GM21576 (cell line): ENCODE results near the gene VPS72.

Source experiments
- ATAC-seq: cut with Tn5 transposase; IDR thresholded peaks from one replicate; pipeline ENCODE4 v1.9.1; 2021; ENCODE audit warnings: mild to moderate bottlenecking, moderate library complexity; ENCODE audit not compliant: unreplicated experiment

VPS72 gene

DNA sequence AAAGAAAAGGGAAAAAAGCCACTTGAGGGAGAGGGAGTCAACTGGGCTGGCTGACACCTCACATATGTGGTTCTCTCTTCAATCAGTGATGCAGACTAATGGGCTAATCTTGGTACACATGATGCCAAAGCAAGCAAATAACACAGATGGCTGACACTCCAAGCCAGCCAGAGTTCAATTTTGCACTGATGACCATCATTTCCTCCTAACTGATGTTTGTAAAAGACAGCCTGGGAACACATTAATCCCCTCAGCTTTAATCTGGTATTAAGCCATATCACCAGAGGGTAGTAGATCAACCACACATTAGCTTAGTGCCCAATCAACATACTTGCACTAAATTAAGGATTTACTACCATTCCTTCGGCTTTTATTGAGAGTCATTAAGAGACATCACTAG, 2.8 kb downstream of the VPS72 start:
- ATAC-seq: no peak

DNA sequence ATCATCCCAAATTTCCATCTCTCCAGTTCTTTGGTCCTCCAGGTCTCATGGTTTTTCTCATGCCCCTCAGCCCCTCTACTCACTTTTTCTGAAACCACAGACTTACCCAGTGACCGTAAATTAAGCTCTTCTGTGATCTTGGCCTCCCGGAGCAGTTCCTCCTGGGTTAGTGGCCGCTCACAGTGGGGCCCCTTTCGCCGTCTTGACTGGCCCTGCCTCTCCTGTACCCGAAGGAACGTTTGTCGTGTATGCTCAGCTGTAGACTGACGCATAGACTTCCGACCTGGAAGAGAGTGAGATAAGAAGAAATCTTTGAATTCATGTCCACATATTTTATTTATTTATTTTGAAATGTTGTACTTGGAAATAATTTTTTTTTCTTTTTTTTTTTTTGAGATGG, 5.8 kb downstream of the VPS72 start:
- ATAC-seq: no peak

DNA sequence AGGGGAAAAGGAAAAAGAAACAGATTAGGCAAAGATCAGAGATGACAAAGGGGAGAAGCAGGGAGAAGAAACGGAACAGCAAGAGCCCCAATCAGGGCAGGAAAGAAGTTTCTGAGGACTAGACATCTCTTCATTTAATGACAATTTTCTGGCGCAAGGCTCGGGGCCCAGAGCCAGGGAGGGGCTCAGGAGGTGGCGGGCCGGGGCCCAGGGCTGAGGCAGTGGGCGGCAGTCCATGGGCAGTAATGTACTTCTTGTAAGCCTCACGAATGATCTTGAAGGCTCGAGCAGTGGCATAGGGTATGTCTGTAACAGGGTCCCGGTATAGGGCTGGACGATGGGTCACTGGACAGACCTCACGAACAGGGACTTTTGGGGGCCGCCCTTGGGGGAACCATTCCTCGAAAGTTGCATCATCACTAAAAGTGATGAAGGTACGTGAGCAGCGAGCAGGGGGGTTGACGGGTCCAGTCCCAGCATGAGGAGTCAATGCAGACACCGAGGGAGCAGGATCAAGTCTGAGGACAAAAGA, 13.4 kb downstream of the VPS72 start:
- no peak for ATAC-seq

GRCh38 chr1:151175863-151176262, 14.1 kb downstream of the VPS72 start, which contains the start of gene TMOD4:
Gene TMOD4 (minus strand): TSS chr1:151175981. CDS start chr1:151174875, 1,106 bp downstream.
- no peak for ATAC-seq

- ATAC-seq: no peak
Measured at GRCh38 chr1:151175041-151175741, 14.8 kb downstream of the VPS72 start.

GRCh38 chr1:151171190-151171589, 18.8 kb downstream of the VPS72 start:
- ATAC-seq: no peak

DNA sequence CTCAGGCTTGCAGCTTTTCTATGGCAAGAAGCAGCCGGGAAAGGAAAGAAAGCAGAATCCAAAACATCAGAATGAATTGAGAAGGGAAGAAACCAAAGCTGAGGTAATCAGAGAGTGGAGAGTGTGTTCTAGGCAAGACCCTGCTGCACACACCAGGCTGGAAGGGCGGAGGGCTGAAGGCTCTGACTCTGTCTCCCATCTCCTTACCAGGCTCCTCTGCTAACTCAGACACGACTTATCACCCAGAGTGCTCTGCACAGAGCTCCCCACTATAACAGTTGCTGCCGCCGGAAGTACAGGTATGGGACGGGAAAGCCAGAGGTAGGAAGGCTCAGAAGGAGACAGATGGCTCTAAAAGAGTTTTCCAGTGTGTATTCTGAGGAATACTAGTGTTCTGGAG, 22.9 kb downstream of the VPS72 start:
- ATAC-seq: no peak

DNA sequence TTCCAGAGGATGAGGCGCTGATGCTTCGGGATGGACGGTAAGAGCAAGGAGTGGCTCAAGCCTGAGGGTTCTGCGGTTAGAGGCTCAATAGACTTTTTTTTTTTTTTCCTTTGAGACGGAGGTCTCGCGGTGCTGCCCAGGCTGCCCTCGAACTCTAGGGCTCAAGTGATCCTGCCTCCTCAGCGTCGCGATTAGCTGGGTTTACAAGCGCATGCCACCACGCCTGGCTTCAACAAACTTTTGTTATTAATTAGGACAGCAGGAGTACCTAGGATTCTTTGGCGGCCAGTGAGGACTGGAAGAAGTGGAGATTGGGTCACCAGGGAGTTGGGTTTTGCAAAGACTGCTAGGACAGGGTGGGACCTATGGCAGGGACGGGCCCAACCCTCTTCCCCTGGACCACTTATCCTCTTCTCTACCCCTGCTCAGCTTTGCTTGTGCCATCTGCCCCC, 23.5 kb downstream of the VPS72 start:
- ATAC-seq: no peak

- ATAC-seq: peak; percentile 81
Measured at GRCh38 chr1:151165738-151166504, 24.1 kb downstream of the VPS72 start, which contains the start of the genes LYSMD1 and SCNM1. Gene LYSMD1 (minus strand): TSS chr1:151165902. CDS start chr1:151165258, 644 bp downstream. Gene SCNM1 (plus strand): TSS chr1:151166144. CDS start chr1:151166153, 9 bp downstream.

- ATAC-seq: no peak
Measured at GRCh38 chr1:151165281-151165737, 24.7 kb downstream of the VPS72 start.

DNA sequence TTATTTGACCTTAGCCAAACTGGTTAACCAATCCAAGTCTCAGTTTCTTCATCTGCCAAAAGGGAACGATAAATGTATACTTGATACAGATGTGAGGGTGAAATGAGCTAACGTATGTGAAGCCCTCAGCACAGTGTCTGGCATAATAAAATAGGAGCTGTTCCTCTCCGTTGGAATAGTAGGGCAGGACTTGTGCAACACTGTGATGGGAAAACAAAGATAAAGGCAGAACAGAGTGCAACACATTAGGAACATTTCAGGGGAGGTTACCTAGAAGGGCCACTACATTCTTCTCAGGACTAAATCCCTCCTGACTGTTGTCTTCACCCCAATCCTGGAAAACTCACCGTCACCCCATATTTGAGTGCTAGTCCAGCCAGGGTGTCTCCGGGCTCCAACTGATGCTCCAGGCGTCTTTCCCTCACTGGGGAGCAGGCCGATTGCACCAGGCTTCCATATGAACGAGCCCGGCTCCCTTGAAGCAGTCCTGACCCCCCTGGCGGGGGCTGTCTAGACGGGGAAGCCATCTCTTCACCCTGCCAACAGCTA, 25.2 kb downstream of the VPS72 start:
- ATAC-seq: no peak

- ATAC-seq: no peak
Measured at GRCh38 chr1:151159373-151159772, 30.6 kb downstream of the VPS72 start.

GRCh38 chr1:151158751-151159251, 31.2 kb downstream of the VPS72 start:
- no peak for ATAC-seq

DNA sequence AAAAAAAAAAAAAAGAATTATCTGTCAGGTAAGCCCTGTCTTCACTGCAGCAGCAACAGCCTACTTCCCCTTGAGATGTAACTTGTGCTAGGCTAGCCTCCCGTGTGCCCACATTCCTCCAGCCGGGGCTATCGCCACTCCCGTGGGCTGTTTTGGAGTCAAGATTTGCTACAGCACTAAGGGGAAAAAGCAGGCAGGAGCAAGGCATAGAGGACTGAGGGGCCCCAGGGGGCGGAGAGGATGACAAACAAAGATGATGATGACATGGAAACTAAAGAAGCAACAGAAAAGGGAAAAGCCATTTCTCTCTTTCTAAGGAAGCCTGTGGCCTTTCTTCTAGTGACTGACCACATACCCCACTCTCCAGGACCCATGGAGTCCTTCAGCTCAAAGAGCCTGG, 31.7 kb downstream of the VPS72 start:
- no peak for ATAC-seq

DNA sequence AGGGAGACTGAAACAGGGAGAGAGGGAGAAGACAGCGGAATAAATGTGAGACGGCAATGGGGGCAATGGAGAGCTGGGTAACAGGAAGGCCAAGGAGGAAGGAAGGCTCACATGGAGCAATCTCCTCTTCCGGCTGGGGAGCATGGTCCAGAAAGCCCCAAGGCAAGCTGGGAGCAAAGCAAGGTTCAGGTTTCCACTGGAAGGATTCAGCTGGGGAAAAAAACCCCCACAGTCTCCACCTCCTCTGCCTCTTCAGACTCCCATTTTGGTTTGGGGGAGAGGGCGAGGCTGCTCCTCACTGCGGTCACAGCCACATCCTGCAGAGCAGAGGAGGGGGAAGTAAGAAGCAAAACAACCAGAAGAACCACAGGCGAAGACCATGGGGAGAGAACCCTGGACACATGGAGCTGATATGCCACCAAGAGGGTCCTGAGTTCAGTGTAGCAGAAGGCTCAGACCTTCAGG, 32.9 kb downstream of the VPS72 start:
- ATAC-seq: no peak

DNA sequence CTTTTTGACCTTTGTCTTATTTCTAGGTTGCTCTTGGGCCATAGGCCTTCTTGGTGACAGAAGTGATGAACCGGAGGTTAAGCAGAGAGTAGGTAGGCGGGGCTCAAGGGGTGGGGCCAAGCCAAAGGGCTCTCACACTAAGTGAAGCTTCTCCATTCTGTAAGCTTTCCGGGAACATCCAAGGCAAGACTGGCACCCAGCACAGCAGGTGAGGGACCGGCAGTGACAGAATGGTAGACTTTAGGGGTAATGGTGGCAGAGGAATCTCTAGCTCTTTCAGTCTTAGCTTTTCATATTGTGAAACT, 33.5 kb downstream of the VPS72 start, which contains the start of gene TNFAIP8L2:
Gene TNFAIP8L2, plus strand, starts transcription at position 135 of the 305 bp plus-strand sequence. CDS start 2,049 bp downstream, outside the sequence.
- peak; percentile 73 for ATAC-seq

DNA sequence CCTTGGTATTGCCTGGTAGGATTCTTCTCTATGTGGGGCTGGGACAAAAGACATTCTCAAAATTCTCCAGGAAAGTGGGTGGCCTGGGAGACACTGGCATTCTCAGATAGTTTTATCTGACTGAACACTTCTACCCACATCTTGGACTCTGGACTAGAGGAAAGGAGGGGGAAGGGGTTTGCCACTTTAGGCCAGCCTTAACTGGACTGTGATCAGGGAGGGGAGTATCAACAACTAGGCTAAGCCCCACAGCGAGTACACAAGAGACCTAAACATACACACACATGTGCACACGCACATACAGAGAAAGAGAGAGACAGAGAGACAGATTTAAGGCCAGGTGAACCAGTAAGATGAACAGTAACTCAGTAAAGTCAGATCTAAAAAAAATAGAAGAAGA, 42.3 kb downstream of the VPS72 start:
- ATAC-seq: no peak

- no peak for ATAC-seq
Measured at GRCh38 chr1:151147132-151147503, 42.9 kb downstream of the VPS72 start.

DNA sequence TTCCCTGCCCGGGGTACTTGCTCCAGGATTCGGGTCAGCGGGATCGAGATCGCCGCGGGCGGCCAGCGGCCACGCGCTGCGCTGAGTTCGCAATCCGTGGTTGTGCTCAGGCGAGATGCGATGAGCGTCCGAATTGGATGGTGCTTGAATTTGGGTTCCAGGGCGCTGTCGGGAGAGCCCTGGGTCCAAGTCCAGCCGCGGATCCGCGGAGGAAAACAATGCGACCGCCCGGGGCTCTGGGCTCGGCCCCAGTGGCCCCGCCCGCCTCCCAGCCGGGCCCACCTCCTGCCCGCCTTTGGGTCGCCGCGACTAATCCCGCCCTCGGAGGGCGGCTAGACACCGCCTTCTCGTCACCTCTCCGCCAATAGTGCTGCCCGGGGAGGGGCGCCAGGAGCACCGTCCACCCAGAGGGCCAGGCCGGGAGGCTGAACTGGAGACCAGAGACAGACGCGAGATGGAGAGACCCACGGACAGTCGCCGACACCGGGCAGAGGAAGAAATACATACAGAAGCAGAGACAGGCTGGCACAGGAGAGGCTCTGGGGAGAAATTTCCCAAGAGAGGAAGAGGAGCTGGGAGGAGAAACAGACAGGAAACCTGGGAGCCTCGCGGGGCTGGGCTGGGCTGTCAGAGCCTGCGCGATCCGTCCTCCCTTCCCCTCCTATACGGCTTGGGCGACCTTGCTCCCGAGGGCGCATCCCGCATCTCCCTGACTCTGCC, 43.4 kb downstream of the VPS72 start, which contains the start of gene SEMA6C:
Gene SEMA6C, minus strand, starts transcription at position 220 of the 720 bp plus-strand sequence. CDS start 4,010 bp downstream, outside the sequence.
- ATAC-seq: peak; percentile 98

GRCh38 chr1:151146072-151146411, 44.0 kb downstream of the VPS72 start:
- ATAC-seq: peak; percentile 7
